Activated T-cell treated with anti-CD3 and anti-CD28 coated beads for 1 hour (primary cell): Measurements from ENCODE around the gene TMEM130.

Source experiments
- DNase-seq: peaks from one replicate; pipeline ENCODE4 v3.0.0-alpha.2; 2020; ENCODE audit warnings: low read depth

The TMEM130 gene

DNA sequence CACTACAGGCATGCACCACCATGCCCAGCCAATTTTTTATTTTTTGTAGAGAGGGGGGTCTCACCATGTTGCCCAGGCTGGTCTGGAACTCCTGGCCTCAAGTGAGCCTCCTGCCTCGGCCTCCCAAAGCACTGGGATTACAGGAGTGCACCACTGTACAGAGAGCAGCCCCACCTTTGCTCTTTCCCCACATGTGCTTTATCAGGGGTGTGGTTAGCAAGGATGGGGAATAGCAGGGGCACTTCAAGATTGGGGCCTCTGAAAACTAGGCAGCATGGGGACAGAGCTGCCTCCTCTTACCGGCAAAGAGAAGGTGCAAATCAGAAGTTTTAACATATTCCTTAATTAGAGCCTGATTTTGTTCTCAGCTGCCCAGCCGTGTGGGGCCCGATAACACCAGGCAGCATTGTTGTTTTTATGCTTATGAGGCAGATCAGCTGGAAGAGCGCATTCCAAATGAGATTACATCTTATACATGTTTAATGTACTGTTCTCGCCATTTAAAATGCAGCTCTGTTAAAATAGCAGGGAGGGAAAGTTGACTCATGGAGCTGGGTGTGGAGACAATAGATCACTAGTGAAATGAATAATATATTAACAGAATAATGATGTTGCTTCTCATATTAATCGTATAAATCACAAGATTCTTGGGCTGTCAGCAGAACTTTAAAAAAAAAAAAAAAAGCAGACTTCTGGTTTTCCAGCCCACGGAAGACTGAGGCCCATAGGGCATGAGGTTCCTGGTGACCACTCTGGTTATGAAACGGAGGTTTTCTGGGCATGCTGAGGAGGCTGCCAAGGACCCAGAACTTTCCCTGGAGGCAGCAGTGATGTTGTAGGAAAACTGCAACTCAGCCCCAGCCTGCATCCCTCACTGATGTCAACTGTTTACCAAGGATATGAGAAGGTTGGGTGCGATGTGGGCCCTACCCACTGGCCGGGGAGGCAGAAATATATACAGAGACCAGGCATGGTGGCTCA, 62.5 kb downstream of the TMEM130 start:
- DNase-seq = no peak

DNA sequence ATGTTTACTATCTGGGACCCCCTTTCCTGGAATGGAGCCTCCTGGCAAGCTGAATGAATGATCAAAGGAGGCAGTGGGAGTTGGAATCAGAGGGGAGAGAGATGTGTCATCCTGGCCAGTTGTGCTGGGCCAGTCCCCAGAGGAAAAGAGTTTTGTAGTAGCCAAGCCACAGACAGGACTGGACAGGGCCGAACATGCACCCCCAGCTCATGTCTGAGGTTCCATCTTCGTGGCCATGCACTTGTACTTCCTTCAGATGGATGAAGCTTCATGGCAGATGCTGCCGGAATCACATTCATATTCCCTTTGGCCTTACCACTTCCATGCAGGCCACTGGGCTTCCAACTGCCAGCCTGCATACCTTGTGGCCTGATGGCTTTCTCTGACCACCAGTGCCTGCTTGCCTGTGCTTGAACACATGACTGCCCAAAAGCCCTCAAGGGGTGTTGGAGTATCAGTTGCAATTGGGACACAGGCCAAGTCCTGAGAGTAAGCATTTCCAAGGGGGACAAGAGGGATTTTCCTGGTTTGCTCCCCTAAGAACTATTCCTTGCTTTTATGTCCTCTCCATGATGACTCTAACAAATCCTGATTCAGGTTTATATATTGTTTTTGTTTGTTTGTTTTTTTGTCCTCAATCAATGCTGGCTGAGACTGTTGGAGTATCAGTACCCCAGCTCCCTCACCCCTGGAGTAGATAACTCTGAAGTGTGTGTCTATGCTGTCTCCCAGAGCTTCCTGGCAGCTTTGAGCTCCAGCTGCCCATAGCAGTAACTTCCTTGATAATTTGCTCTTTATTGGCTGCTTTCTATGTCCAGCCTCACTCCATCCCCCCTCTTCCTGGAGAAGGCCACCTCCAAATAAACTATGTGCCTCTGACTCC, 63.6 kb downstream of the TMEM130 start:
- no peak for DNase-seq

DNA sequence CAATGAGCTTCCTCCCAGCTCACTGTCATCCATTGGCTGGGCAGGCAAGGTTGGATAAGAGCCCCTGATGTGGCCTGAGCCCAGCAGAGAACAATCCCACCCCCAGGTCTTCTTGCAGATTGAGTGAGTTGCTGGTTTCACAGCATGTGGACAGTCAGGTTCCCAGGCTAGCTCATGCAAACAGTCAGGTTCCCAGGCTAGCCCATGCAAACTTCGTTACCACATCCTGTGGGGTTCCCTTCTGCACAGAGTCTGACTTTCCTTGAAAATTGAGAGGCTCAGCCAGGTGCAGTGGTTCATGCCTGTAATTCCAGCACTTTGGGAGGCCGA, 67.1 kb downstream of the TMEM130 start:
- no peak for DNase-seq

DNA sequence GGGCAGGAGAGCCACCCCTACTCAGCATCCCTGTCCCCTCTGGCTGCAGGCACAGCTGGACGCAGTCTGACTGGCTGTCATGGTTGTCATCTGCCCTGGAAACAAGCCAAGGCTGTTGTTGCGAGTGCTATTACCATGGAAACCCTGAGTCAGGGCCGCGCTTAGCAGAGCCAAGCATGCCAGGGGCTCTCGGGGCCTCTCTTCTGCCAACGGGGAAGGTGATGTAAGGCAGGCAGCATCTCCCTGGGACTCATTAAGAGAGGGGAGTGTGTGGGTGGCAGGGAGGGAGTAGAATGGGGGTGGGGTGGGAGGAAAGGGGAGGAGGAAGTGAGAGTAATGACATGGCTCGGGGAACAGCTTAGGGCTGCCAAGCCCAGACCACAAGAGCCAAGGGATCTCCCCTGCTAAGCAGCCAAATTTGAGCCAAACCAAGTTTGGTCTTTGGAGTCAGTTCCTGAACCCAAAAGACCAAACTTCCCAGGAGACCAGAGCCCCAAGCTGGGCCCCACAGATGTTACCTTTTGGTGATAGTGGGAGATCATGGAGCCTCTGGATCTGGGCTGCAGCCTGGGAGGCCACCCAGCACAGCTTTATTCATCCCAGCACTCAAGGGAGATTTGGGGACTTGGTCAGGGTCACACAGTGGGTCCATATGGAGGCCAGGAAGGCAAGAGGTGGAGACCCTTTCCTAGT, 67.6 kb downstream of the TMEM130 start:
- DNase-seq = no peak

DNA sequence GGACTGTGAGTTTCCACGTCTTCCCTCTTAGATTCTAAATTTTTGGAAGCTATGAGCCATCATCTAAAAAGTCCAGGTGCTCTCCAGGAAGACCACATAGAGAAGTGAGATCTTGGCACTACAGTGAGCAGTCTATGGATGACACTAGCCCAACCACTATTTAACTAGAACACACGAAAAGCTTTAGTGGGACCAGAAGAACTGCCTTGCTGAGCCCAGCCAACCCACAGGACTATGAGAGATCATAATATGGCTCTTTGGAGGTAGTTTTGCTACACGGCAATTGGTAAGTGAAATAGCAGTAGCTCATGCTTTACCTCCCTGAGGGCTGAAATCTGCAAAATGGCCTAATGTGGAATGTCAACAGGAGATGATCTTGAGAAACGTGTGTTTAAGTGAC, 68.8 kb downstream of the TMEM130 start:
- DNase-seq = no peak

DNA sequence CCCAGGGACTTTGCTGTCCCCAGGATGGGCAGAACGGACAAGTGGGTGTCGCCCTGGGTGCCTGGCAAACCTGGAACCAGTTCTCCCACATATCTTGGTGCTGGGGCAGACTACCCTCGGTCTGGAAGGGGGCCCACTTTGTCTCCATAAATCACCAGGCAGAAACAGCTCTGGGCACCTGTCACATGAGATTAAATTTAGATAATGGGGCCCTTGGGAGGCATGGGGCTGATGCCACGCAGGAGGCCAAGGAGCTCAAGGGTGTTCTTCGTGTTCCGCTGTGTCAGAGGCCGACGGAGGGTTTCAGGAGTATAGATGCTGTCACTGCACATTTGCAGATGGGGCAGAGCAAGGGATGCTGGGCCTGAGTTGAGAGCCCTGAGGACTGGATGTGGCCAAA, 72.7 kb downstream of the TMEM130 start:
- no peak for DNase-seq
